Erythroblast (primary cell): Measurements from ENCODE around the gene EXOC2.

Source experiments
- GATA1 ChIP-seq: IDR thresholded peaks from 2 replicates; pipeline ENCODE4 v1.6.1; 2011; ENCODE audit warnings: low read depth, mild to moderate bottlenecking, control low read depth, low read length, moderate library complexity
- POLR2A ChIP-seq: IDR thresholded peaks from 2 replicates; pipeline ENCODE4 v1.6.1; 2011; ENCODE audit warnings: mild to moderate bottlenecking, low read length

DNA sequence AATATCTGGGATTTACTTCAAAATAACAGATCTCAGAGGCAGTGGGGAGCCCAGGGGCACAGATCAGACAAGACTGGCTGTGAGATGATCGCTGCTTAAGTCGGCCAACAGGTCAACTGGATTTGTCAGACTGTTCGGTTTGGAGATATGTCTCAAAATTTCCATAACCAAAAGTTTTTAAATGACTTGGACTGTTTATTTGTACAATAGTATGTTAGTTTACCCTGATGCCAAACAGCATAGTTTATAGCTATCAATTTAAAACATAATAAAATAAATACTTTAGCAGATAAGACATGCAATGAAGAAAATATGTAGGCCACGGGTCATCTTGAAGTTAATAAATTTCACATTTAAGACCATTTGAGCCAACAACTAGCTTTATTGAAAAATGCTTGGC lies 174.7 kb downstream of the EXOC2 start:
- no peak for TF ChIP-seq POLR2A
- TF ChIP-seq GATA1: no peak
